Measurements from ENCODE around the gene TTLL3.

DNA sequence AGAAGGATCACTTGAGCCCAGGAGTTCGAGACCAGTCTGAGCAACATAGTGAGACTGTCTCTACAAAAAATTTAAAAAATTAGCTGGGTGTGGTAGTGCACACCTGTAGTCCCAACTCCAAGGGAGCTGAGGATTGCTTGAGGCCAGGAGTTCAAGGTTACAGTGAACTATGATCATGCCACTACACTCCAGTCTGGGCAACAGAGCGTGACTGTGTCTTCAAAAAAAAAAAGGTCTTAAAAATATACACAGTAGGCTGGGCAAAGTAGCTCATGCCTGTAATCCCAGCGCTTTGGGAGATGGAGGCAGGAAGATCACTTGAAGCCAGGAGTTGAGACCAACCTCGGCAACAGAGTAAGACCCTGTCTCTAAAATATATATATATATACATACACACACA, 29.2 kb upstream of the TTLL3 start:
- TF ChIP-seq ZNF274 (IDR thresholded peaks at IDR 0.05; ENCODE audit: low read depth, low read length) (no peak), YY1 (IDR thresholded peaks at IDR 0.05; ENCODE audit: insufficient read depth, insufficient read length) (no peak), SUZ12 (IDR thresholded peaks at IDR 0.05; ENCODE audit: extremely low read depth, insufficient read depth, insufficient read length) (no peak)
